NCI-H82 treated with DMSO at 0.1 percent for 48 hours (cell line): Measurements from ENCODE around the gene INO80B.
A peak's percentile ranks its signal among the peaks of the same experiment; 100 is the strongest.

ENCODE experiments used
- DNase-seq: peaks from one replicate; lab custom pipeline; 2025; ENCODE audit not compliant: unreplicated experiment; lab: John Stamatoyannopoulos, UW

The INO80B gene

DNA sequence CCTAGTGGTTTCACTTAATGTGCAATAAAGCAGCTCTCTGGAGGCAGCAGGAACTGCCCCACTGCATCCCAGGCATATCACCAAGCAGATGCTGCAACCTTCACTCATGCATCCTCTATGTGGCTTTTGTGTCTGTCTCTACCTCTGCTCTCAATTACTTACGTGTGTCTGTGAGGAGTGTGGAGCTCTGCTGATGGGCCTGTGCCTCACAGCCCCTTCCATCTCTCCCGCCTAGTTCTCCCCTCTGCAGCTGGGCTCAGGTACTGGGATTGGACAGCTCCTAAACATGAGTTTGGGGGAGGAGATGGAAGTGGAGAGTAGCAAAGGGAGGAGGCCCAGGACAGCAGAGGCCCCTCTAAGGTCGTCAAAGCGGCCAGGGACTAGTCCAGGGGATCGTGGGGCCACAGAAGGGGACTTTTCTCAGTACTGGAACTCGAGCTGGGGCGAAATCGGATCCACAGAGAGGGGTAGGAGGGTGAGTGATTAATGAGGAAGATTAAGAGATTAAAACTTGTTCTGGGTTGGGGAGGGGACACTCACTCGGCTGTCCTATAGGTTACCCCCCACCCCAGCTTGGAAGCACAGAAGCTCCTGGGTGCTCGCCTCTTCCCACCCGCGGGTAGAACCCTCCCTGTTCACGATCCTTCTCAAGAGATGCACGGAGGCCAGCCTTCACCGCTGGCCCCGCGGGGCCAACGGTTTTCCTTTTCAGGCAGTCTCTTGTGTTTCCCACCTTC, 46.6 kb downstream of the INO80B start:
- peak; percentile 92 for DNase-seq

DNA sequence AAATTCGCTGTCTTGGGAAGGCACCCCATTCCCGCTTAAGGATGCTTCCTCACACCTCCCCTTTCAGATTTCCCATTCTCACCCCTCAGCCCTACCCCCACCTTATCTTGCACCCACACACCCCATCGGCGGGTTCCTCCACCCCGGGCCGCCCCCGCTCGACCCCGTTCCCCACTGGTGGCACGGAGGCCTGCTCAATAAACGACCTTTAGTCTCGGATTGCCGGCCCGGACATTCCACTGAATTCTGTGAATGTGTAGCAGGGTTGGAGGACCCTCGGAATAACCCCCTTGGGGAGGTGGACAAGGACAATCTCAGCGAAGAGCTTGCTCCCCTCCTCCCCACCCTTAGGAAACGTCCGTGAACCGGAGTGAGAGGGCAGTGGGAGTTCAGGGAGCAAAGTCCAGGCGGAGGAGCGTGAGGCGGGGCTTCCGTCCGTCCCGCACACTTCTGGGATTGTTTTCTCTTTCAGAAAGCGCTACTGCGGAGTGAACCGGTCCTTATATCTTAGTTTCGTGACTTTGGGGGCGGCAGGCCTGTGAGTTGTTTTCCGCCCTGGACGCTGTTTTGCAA, 47.3 kb downstream of the INO80B start:
- DNase-seq, result no peak

DNA sequence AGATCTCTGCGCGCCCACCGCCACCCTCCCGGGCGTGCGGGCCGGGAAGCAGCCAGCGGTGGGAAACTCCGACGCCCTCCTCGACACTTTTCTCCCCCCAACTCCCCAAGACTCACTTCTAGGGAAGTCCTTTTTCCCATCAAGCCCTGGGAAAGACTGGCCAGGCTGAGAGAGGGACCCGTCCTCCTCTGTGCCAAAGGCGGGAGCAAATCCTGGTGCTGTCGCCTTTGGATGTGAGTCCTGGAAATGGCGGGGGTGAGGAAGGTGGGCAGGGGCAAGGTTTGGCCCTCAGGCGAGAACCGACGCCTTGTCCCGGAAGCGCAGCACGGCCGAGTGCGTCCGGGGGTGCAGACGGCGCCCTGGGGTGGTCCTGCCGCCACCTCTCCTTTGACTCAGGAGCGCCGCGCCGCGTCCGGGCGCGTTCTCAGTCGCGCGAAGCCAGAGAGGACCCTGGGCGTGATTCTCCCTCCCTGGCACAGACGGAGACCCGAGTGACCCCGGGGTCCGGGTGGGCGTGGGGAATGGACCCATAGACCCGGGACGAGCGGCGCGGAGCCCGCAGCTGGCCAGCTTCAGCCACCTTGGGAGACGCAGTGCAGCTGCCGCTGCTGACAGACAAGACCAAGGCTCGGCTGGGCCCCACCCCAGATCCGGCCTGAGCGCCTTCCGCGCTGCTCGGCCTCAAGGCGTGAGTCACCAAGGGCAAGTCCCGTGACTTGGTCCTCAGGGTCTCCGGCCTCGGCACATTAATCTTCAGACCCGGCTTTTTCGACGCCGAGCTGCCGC, 48.0 kb downstream of the INO80B start:
- no peak for DNase-seq

DNA sequence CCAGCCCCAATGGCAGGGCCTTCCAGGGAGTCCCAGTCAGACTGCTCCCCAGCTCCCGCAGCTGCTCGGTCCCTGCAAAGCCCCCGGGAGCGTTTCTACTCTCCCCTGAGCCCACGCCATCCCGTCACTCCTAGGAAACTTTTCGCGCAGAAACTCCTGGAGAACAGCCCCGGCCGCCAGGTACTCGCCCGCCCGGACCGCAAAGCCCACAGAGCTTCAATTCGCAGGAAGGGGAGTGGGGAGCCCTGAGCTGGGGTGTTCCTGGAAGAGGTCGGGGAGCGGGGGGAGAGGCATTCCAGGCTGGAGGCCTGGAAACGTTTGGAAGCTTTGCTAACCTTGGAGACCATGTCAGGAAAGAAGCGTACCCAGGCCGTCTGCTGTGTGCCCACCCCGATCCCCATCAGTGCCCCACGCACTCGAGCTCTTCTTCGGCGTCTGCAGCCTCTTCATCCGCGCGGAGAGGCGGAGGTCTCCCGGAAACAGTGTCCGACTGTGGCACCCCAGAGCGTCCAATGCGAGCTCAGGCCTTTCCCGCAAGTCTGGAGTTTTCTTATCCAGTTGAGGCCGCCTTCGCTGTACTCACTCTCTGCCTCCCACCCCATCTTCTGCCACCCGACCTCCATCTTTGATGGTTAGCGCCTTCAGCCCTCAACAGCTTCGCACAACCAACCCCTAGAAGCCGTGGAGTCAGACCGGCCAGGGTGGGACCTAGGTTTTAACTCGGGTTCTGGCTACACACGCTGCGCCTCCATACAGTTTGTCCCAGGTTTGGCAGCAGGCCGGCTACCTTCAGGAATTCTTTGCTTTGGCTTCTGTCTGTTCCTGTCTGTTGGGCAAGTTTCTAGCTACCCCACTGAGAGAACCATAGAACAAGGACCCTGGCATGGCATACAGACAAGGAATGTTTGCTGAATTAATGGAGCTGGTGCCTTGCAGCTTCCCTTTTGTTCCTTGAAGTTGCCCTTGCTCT, 48.9 kb downstream of the INO80B start:
- DNase-seq, result no peak

DNA sequence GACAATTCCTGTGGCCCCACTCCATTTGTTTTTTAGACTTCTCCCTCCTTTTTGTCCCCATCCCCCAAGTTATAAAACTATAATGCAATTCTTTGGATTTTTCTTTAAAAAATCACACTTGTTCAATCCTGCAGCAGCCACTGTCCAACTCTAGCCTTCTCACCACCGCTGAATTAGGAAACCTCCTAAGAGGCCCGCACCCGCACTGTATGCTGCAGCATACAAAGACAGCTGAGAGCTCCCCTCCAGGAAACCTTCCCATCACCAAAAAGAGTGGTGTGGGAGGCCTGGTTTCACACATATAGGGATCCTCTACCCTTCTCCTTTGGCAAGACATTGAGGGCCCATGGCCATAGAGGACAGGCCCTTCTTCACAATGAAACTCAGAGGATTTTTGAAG, 49.7 kb downstream of the INO80B start:
- no peak for DNase-seq

- DNase-seq, result no peak
These were observed 50.8 kb downstream of the INO80B start for GRCh38 chr2:74505448-74506246.

DNA sequence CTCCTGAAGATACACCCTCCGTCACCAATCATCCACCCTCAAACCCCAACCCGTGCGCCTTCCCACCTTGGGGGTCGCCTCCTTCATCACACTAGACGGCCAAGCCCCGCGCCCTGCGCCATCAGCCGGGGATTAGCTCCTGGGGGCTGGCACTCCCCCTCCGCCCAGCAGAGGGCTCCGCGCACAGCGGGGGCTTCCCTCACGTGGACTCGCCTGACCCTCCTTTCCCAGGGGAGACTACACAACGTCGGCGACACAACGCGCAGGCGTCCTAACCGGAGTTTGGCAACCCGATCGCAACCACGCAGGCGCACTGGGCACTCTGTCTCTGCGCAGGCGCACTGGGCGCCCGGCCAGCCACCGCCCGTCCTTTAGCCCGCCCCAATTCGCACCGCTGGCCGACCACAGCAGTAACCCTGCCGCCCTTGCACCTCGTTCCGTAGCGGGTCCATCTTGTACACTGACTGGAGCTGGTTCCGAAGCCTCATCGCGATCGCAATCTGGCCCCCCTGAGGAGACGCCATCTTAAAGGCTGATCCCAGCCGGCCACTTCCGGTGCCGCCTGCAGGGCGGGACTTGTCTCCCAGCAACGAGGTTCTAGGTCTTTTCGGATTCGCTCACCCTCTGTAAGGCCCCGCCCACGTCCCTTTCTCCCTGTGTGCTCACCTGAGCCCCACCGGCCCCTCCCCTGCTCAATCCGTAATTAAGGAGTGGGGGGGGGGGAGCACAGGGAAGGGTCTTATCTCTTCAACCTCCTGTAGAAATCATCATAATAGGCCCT, 52.4 kb downstream of the INO80B start, which contains the start of gene PCGF1:
Gene PCGF1 (minus strand): TSS at position 551 of the 781 bp plus-strand sequence. CDS start 27 bp downstream, at position 524.
- DNase-seq, result peak; percentile 99
